Measurements from ENCODE around the gene CD58. TPM values are rescaled to one million over a fixed set of nuclear protein-coding genes. Genes with fewer than 3 reads are reported as not detected.

CD58 gene
- total RNA-seq, 1 donor from 2014 or later: 15.1 TPM

GRCh38 chr1:116580446-116581322, 9.9 kb upstream of the CD58 start:
- H3K36me3 ChIP-seq (ENCODE audit: control insufficient read depth in 3 of 3, insufficient read depth in 3 of 3, low read length in 3 of 3): no peaks in the 10 kb centered on the region
- no peak overlapping the region for H3K4me3 ChIP-seq (ENCODE audit: low read length in 3 of 3)
- peaks cover 0 to 3% (median 0%) of the 10 kb centered on the region in 3 donors for H3K4me1 ChIP-seq (ENCODE audit: control insufficient read depth in 3 of 3, insufficient read depth in 3 of 3, low read length in 3 of 3)
- H3K9me3 ChIP-seq (ENCODE audit: control insufficient read depth in 3 of 3, low read length in 3 of 3): no peaks in the 10 kb centered on the region
- no peaks in the 10 kb centered on the region for H3K27me3 ChIP-seq (ENCODE audit: control insufficient read depth in 3 of 3, insufficient read depth in 3 of 3, low read length in 3 of 3)
- no peak overlapping the region for H3K9ac ChIP-seq (ENCODE audit: low read depth in 1 of 3, low read length in 3 of 3)
- H3K27ac ChIP-seq (ENCODE audit: low read depth, low read length): no peak overlapping the region

GRCh38 chr1:116579259-116579875, 8.5 kb upstream of the CD58 start:
- Histone ChIP-seq H3K27ac (ENCODE audit: low read depth, low read length) (no peak overlapping the region), H3K4me1 (ENCODE audit: control insufficient read depth in 3 of 3, insufficient read depth in 3 of 3, low read length in 3 of 3) (peaks cover 0 to 5% (median 0%) of the 10 kb centered on the region in 3 donors), H3K4me3 (ENCODE audit: low read length in 3 of 3) (peak overlapping the region in 1 of 3 donors; percentile 22), H3K27me3 (ENCODE audit: control insufficient read depth in 3 of 3, insufficient read depth in 3 of 3, low read length in 3 of 3) (no peaks in the 10 kb centered on the region), H3K36me3 (ENCODE audit: control insufficient read depth in 3 of 3, insufficient read depth in 3 of 3, low read length in 3 of 3) (no peaks in the 10 kb centered on the region), H3K9me3 (ENCODE audit: control insufficient read depth in 3 of 3, low read length in 3 of 3) (no peaks in the 10 kb centered on the region), H3K9ac (ENCODE audit: low read depth in 1 of 3, low read length in 3 of 3) (no peak overlapping the region)

- Histone ChIP-seq H3K27me3 (ENCODE audit: control insufficient read depth in 3 of 3, insufficient read depth in 3 of 3, low read length in 3 of 3) (no peaks in the 10 kb centered on the region), H3K4me3 (ENCODE audit: low read length in 3 of 3) (no peak overlapping the region), H3K9me3 (ENCODE audit: control insufficient read depth in 3 of 3, low read length in 3 of 3) (no peaks in the 10 kb centered on the region), H3K9ac (ENCODE audit: low read depth in 1 of 3, low read length in 3 of 3) (no peak overlapping the region), H3K4me1 (ENCODE audit: control insufficient read depth in 3 of 3, insufficient read depth in 3 of 3, low read length in 3 of 3) (peaks cover 0 to 5% (median 0%) of the 10 kb centered on the region in 3 donors), H3K36me3 (ENCODE audit: control insufficient read depth in 3 of 3, insufficient read depth in 3 of 3, low read length in 3 of 3) (no peaks in the 10 kb centered on the region), H3K27ac (ENCODE audit: low read depth, low read length) (no peak overlapping the region)
These were observed 7.8 kb upstream of the CD58 start for GRCh38 chr1:116578581-116578980.

GRCh38 chr1:116577759-116578314, 7.0 kb upstream of the CD58 start:
- no peaks in the 10 kb centered on the region for H3K9me3 ChIP-seq (ENCODE audit: control insufficient read depth in 3 of 3, low read length in 3 of 3)
- H3K4me1 ChIP-seq (ENCODE audit: control insufficient read depth in 3 of 3, insufficient read depth in 3 of 3, low read length in 3 of 3): peaks cover 0 to 5% (median 0%) of the 10 kb centered on the region in 3 donors
- no peak overlapping the region for H3K9ac ChIP-seq (ENCODE audit: low read depth in 1 of 3, low read length in 3 of 3)
- no peaks in the 10 kb centered on the region for H3K36me3 ChIP-seq (ENCODE audit: control insufficient read depth in 3 of 3, insufficient read depth in 3 of 3, low read length in 3 of 3)
- H3K4me3 ChIP-seq (ENCODE audit: low read length in 3 of 3): no peak overlapping the region
- no peaks in the 10 kb centered on the region for H3K27me3 ChIP-seq (ENCODE audit: control insufficient read depth in 3 of 3, insufficient read depth in 3 of 3, low read length in 3 of 3)
- no peak overlapping the region for H3K27ac ChIP-seq (ENCODE audit: low read depth, low read length)

- peaks cover 12 to 16% (median 13%) of the 10 kb centered on the region in 3 donors for H3K4me1 ChIP-seq (ENCODE audit: control insufficient read depth in 3 of 3, insufficient read depth in 3 of 3, low read length in 3 of 3)
- no peak overlapping the region for H3K4me3 ChIP-seq (ENCODE audit: low read length in 3 of 3)
- no peaks in the 10 kb centered on the region for H3K9me3 ChIP-seq (ENCODE audit: control insufficient read depth in 3 of 3, low read length in 3 of 3)
- H3K9ac ChIP-seq (ENCODE audit: low read depth in 1 of 3, low read length in 3 of 3): no peak overlapping the region
- no peak overlapping the region for H3K27ac ChIP-seq (ENCODE audit: low read depth, low read length)
- H3K36me3 ChIP-seq (ENCODE audit: control insufficient read depth in 3 of 3, insufficient read depth in 3 of 3, low read length in 3 of 3): no peaks in the 10 kb centered on the region
- H3K27me3 ChIP-seq (ENCODE audit: control insufficient read depth in 3 of 3, insufficient read depth in 3 of 3, low read length in 3 of 3): no peaks in the 10 kb centered on the region
These were observed 3.9 kb upstream of the CD58 start for GRCh38 chr1:116574581-116575291.

- peaks cover 17 to 21% (median 18%) of the 10 kb centered on the region in 3 donors for H3K4me1 ChIP-seq (ENCODE audit: control insufficient read depth in 3 of 3, insufficient read depth in 3 of 3, low read length in 3 of 3)
- H3K27me3 ChIP-seq (ENCODE audit: control insufficient read depth in 3 of 3, insufficient read depth in 3 of 3, low read length in 3 of 3): no peaks in the 10 kb centered on the region
- H3K9ac ChIP-seq (ENCODE audit: low read depth in 1 of 3, low read length in 3 of 3): no peak overlapping the region
- H3K27ac ChIP-seq (ENCODE audit: low read depth, low read length): no peak overlapping the region
- no peaks in the 10 kb centered on the region for H3K36me3 ChIP-seq (ENCODE audit: control insufficient read depth in 3 of 3, insufficient read depth in 3 of 3, low read length in 3 of 3)
- no peak overlapping the region for H3K4me3 ChIP-seq (ENCODE audit: low read length in 3 of 3)
- H3K9me3 ChIP-seq (ENCODE audit: control insufficient read depth in 3 of 3, low read length in 3 of 3): no peaks in the 10 kb centered on the region
These were observed 2.7 kb upstream of the CD58 start for GRCh38 chr1:116573431-116574095.

- Histone ChIP-seq H3K9ac (ENCODE audit: low read depth in 1 of 3, low read length in 3 of 3) (no peak overlapping the region), H3K27ac (ENCODE audit: low read depth, low read length) (no peak overlapping the region), H3K9me3 (ENCODE audit: control insufficient read depth in 3 of 3, low read length in 3 of 3) (no peaks in the 10 kb centered on the region), H3K4me3 (ENCODE audit: low read length in 3 of 3) (no peak overlapping the region), H3K4me1 (ENCODE audit: control insufficient read depth in 3 of 3, insufficient read depth in 3 of 3, low read length in 3 of 3) (peaks cover 17 to 21% (median 18%) of the 10 kb centered on the region in 3 donors), H3K36me3 (ENCODE audit: control insufficient read depth in 3 of 3, insufficient read depth in 3 of 3, low read length in 3 of 3) (no peaks in the 10 kb centered on the region), H3K27me3 (ENCODE audit: control insufficient read depth in 3 of 3, insufficient read depth in 3 of 3, low read length in 3 of 3) (no peaks in the 10 kb centered on the region)
These were observed 2.1 kb upstream of the CD58 start for GRCh38 chr1:116572771-116573430.

- Histone ChIP-seq H3K27me3 (ENCODE audit: control insufficient read depth in 3 of 3, insufficient read depth in 3 of 3, low read length in 3 of 3) (no peaks in the 10 kb centered on the region), H3K9me3 (ENCODE audit: control insufficient read depth in 3 of 3, low read length in 3 of 3) (no peaks in the 10 kb centered on the region), H3K36me3 (ENCODE audit: control insufficient read depth in 3 of 3, insufficient read depth in 3 of 3, low read length in 3 of 3) (no peaks in the 10 kb centered on the region), H3K9ac (ENCODE audit: low read depth in 1 of 3, low read length in 3 of 3) (no peak overlapping the region), H3K4me1 (ENCODE audit: control insufficient read depth in 3 of 3, insufficient read depth in 3 of 3, low read length in 3 of 3) (peaks cover 17 to 21% (median 18%) of the 10 kb centered on the region in 3 donors), H3K4me3 (ENCODE audit: low read length in 3 of 3) (no peak overlapping the region), H3K27ac (ENCODE audit: low read depth, low read length) (no peak overlapping the region)
These were observed 1.3 kb upstream of the CD58 start for GRCh38 chr1:116572099-116572498.
